Upper lobe of left lung (tissue), 4 donors: ENCODE data around the gene ITSN2.

Experiments
- EP300 ChIP-seq, 4 donors: sonication (generic); formaldehyde crosslinking; IDR thresholded peaks; one replicate each; pipeline ENCODE4 v1.5.1; 2017; ENCODE audit warnings: antibody characterized with exemption in 4 of 4, control low read depth in 2 of 4
- POLR2A ChIP-seq, 4 donors: fragments of 450-650 bp; IDR thresholded peaks; one replicate each; pipeline ENCODE4 v1.5.1; 2016 to 2017; ENCODE audit warnings: antibody characterized with exemption in 4 of 4, mild to moderate bottlenecking in 2 of 4
- POLR2AphosphoS5 ChIP-seq, 2 donors: sonication (generic); formaldehyde crosslinking; IDR thresholded peaks; one replicate each; pipeline ENCODE4 v1.5.1; 2017; ENCODE audit warnings: antibody characterized with exemption in 2 of 2
- TF ChIP-seq, protein P1 (sequence below), 6 experiments: fragments of 450-650 bp in 4 of 6; fragments of 200-600 bp in 2 of 6; sonication (generic) in 2 of 6; IDR thresholded peaks; one replicate each; pipeline ENCODE4 v1.5.1; 2016 to 2019; ENCODE audit warnings: antibody characterized with exemption in 6 of 6

DNA sequence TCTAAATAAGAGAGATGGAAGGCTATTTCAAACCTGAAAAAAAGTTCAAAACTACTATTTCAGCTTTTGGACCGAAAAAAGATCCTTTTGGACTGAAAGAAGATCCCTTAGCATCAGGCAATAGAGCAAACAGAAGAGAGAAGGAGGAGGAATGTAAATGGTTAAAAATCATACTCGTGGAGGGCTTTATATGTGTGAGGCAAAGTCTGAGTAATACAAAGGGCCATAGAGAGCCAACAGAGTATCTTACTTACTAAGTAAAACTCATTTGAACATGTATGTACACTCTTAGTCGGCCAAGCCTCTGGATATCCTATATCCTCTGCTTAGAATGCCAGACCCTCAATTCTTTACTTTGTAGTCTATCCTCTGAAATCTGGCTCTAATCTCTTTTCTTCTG is 55.7 kb downstream of the ITSN2 start:
- TF ChIP-seq, protein P1, sequence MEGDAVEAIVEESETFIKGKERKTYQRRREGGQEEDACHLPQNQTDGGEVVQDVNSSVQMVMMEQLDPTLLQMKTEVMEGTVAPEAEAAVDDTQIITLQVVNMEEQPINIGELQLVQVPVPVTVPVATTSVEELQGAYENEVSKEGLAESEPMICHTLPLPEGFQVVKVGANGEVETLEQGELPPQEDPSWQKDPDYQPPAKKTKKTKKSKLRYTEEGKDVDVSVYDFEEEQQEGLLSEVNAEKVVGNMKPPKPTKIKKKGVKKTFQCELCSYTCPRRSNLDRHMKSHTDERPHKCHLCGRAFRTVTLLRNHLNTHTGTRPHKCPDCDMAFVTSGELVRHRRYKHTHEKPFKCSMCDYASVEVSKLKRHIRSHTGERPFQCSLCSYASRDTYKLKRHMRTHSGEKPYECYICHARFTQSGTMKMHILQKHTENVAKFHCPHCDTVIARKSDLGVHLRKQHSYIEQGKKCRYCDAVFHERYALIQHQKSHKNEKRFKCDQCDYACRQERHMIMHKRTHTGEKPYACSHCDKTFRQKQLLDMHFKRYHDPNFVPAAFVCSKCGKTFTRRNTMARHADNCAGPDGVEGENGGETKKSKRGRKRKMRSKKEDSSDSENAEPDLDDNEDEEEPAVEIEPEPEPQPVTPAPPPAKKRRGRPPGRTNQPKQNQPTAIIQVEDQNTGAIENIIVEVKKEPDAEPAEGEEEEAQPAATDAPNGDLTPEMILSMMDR (IDR thresholded peaks at IDR 0.05), result no peak
- no peak for TF ChIP-seq POLR2AphosphoS5 (IDR thresholded peaks at IDR 0.05)
- no peak for TF ChIP-seq POLR2A (IDR thresholded peaks at IDR 0.05)
- TF ChIP-seq EP300 (IDR thresholded peaks at IDR 0.05), result no peak
